ENCODE results near the gene SMAD5. TPM values are rescaled to one million over a fixed set of nuclear protein-coding genes. Genes with fewer than 3 reads are reported as not detected.
A peak's percentile ranks its signal among the peaks of the same experiment; 100 is the strongest.

Gene SMAD5
- total and polyA plus RNA-seq, 2 of the 8 experiments (the other 6 are each of a cell fraction or from before 2014, with no cell fraction given), result 30.2 to 60.5 TPM

- Histone ChIP-seq H2BK5ac (ENCODE audit: low read depth, low read length) (no peak overlapping the region), H3K9me3 (ENCODE audit: insufficient read depth in 2 of 2, low read depth in 1 of 2, low read length in 1 of 2) (peaks cover 0 to 5% of the 10 kb centered on the region in 2 experiments; a peak in 2 of 4 replicates), H3K79me1 (ENCODE audit: low read depth, low read length) (no peaks in the 10 kb centered on the region), H3K23me2 (ENCODE audit: low read depth, low read length) (no peaks in the 10 kb centered on the region), H3K27ac (ENCODE audit: low read depth, low read length) (no peak overlapping the region), H3K4me1 (replicated peaks in 1 of 4; ENCODE audit: control insufficient read depth in 3 of 4, insufficient read depth in 4 of 4, low read length in 3 of 4) (peaks cover 0 to 16% (median 9%) of the 10 kb centered on the region in 4 experiments; a peak in 6 of 7 replicates), H3K36me3 (ENCODE audit: control insufficient read depth in 2 of 4, insufficient read depth in 4 of 4, low read length in 3 of 4) (no peaks in the 10 kb centered on the region), H3K18ac (ENCODE audit: extremely low read depth, low read length) (no peak overlapping the region), H2BK15ac (ENCODE audit: low read length) (no peak overlapping the region), H3K23ac (ENCODE audit: insufficient read length) (no peak overlapping the region), H2BK120ac (replicated peaks; ENCODE audit: low read depth, low read length) (no peak overlapping the region), H3K56ac (replicated peaks; ENCODE audit: insufficient read length, low read depth, low read length) (no peak overlapping the region), H2BK20ac (ENCODE audit: low read length) (no peak overlapping the region), H2BK12ac (ENCODE audit: low read depth, low read length) (no peak overlapping the region), H3K4me2 (ENCODE audit: insufficient read depth in 1 of 2, low read depth in 2 of 2, low read length in 2 of 2) (peak overlapping the region; percentile 58 to 64), H3K27me3 (replicated peaks in 1 of 4; ENCODE audit: control insufficient read depth in 3 of 4, extremely low read depth in 1 of 4, insufficient read depth in 3 of 4, low read length in 3 of 4) (peaks cover 40 to 88% (median 77%) of the 10 kb centered on the region in 4 experiments), H3K14ac (ENCODE audit: insufficient read length) (no peak overlapping the region), H3K9ac (replicated peaks in 1 of 4; ENCODE audit: extremely low read depth in 1 of 4, low read depth in 3 of 4, low read length in 3 of 4) (no peak overlapping the region), H2AK5ac (ENCODE audit: low read depth, low read length) (no peak overlapping the region), H4K91ac (replicated peaks; ENCODE audit: insufficient read length, low read length) (no peak overlapping the region), H4K8ac (ENCODE audit: extremely low read depth, insufficient read depth, low read length) (no peak overlapping the region), H3K4me3 (ENCODE audit: extremely low read depth in 1 of 4, insufficient read depth in 2 of 4, low read depth in 3 of 4, low read length in 4 of 4) (peak overlapping the region; percentile 5 to 46 (median 29); a peak in 6 of 8 replicates), H3K79me2 (ENCODE audit: control insufficient read depth in 1 of 2, insufficient read depth in 2 of 2, low read length in 2 of 2) (no peaks in the 10 kb centered on the region), H4K5ac (ENCODE audit: insufficient read length, low read depth, low read length) (no peak overlapping the region), H2AFZ (ENCODE audit: low read length) (no peak overlapping the region), H3K4ac (replicated peaks; ENCODE audit: insufficient read length, low read depth, low read length) (no peak overlapping the region), H4K20me1 (replicated peaks in 1 of 2; ENCODE audit: control insufficient read depth in 1 of 2, insufficient read depth in 2 of 2, low read length in 2 of 2) (peaks cover 5 to 6% of the 10 kb centered on the region in 2 experiments)
- ChIA-PET POLR2A (ENCODE audit: partially characterized antibody) (interaction anchor here (1.0 kb wide), 2 partner anchors 9 to 18 kb away, joined by 3 to 6 read pairs; partner anchors contain the start of gene SMIM32), CTCF (ENCODE audit: partially characterized antibody) (interaction anchor here (5.6 kb wide), 1 partner anchor 9 kb away, joined by 43 read pairs; no protein-coding TSS in a partner anchor)
- WGBS, 2 experiments (ENCODE audit: extremely low coverage in 1 of 2, insufficient coverage in 1 of 2, insufficient read length in 1 of 2, insufficient replicate concordance in 2 of 2, low coverage in 1 of 2, low lambda C conversion rate in 2 of 2, missing lambda C conversion rate in 1 of 2), result 6% methylated on average over 11 of the region's 13 CpGs; no CpG with 5 or more reads in 1 of the 2 experiments
- peak; percentile 99 for FAIRE-seq
- peak; percentile 74 to 76 for DNase-seq (ENCODE audit: low read depth in 1 of 2, low spot score in 2 of 2)
- peak; percentile 93 for TF ChIP-seq CTBP2 (IDR thresholded peaks at IDR 0.05; ENCODE audit: borderline replicate concordance, insufficient read depth, insufficient read length, low read length)
- no peak for TF ChIP-seq BACH1 (IDR thresholded peaks at IDR 0.05; ENCODE audit: low read length)
- TF ChIP-seq POLR2AphosphoS5 (IDR thresholded peaks at IDR 0.05; ENCODE audit: low read depth, low read length), result no peak
- TF ChIP-seq ATF2 (IDR thresholded peaks at IDR 0.05; ENCODE audit: low read length), result 0 out of 2 replicates have a peak, but pooled peaks have one; percentile 32
- TF ChIP-seq SP2 (IDR thresholded peaks at IDR 0.05; ENCODE audit: low read length), result no peak
Measured at GRCh38 chr5:136202469-136203205, 70.0 kb downstream of the SMAD5 start.

All from H1 (cell line).